K562 (cell line): ENCODE data around the gene UNC45A. TPM values are rescaled to one million over a fixed set of nuclear protein-coding genes. Genes with fewer than 3 reads are reported as not detected.
A peak's percentile ranks its signal among the peaks of the same experiment; 100 is the strongest.

Experiments
- ARID1B ChIP-seq: fragments of 450-650 bp; IDR thresholded peaks from 2 replicates; pipeline ENCODE4 v1.6.1; 2016; ENCODE audit warnings: antibody characterized with exemption, mild to moderate bottlenecking, inconsistent platforms
- ARNT ChIP-seq, 2 experiments: fragments of 450-650 bp; IDR thresholded peaks; 2 replicates each; pipeline ENCODE4 v1.6.1; 2016; ENCODE audit warnings: mild to moderate bottlenecking in 1 of 2
- BCOR ChIP-seq: fragments of 450-650 bp; IDR thresholded peaks from 2 replicates; pipeline ENCODE4 v1.6.1; 2016
- CBFA2T2 ChIP-seq: fragments of 450-650 bp; conservative IDR thresholded peaks from 2 replicates; pipeline ENCODE4 v1.6.1; 2017; ENCODE audit warnings: mild to moderate bottlenecking
- CSDE1 ChIP-seq, 2 experiments: fragments of 450-650 bp; IDR thresholded peaks; 2 replicates each; pipeline ENCODE4 v1.6.1; 2016; ENCODE audit warnings: mild to moderate bottlenecking in 1 of 2
- EGR1 ChIP-seq: fragments of 450-650 bp; conservative IDR thresholded peaks from 2 replicates; pipeline ENCODE4 v1.6.1; 2017; ENCODE audit warnings: mild to moderate bottlenecking
- FOXK2 ChIP-seq, 2 experiments: fragments of 450-650 bp; IDR thresholded peaks in 1 of 2; conservative IDR thresholded peaks in 1 of 2; 2 replicates each; pipeline ENCODE4 v1.6.1; 2016; ENCODE audit warnings: low read depth in 2 of 2, mild to moderate bottlenecking in 1 of 2
- GATAD2A ChIP-seq: fragments of 450-650 bp; IDR thresholded peaks from 2 replicates; pipeline ENCODE4 v1.6.1; 2017
- HNRNPK ChIP-seq: fragments of 200-400 bp; formaldehyde crosslinking; IDR thresholded peaks from one replicate; pipeline ENCODE4 v1.6.1; 2018; ENCODE audit warnings: mild to moderate bottlenecking, low read depth, low read length; ENCODE audit not compliant: poor library complexity, severe bottlenecking
- PYGO2 ChIP-seq: fragments of 450-650 bp; IDR thresholded peaks from 2 replicates; pipeline ENCODE4 v1.6.1; 2016; ENCODE audit warnings: mild to moderate bottlenecking, missing genetic modification characterization, moderate library complexity, missing compliant biosample characterization
- RCOR1 ChIP-seq, 2 experiments: IDR thresholded peaks; 2 replicates each; pipeline ENCODE4 v1.6.1; 2012; ENCODE audit warnings: low read depth in 2 of 2, low read length in 2 of 2, borderline replicate concordance in 1 of 2, improper control_type of control experiment in 1 of 2
- SIN3A ChIP-seq, 2 experiments: fragments of 150-350 bp in 1 of 2; IDR thresholded peaks; 2 replicates each; pipeline ENCODE4 v1.6.1; 2011 to 2016; ENCODE audit warnings: borderline replicate concordance in 2 of 2, low read depth in 2 of 2, low read length in 2 of 2, mild to moderate bottlenecking in 2 of 2, moderate library complexity in 2 of 2; ENCODE audit not compliant: control insufficient read depth in 1 of 2
- SNRNP70 ChIP-seq: fragments of 200-400 bp; formaldehyde crosslinking; optimal IDR thresholded peaks from 2 replicates; pipeline ENCODE3; 2017; ENCODE audit warnings: low read depth, low read length
- TARDBP ChIP-seq: fragments of 450-650 bp; IDR thresholded peaks from 2 replicates; pipeline ENCODE4 v1.6.1; 2016
- TRIM24 ChIP-seq, 2 experiments: fragments of 450-650 bp; IDR thresholded peaks; 2 replicates each; pipeline ENCODE4 v1.6.1; 2016
- ZNF134 ChIP-seq: fragments of 250-450 bp; sonication (Bioruptor Pico); conservative IDR thresholded peaks from 2 replicates; pipeline ENCODE4 v1.4.0; 2020
- polyA plus RNA-seq, 8 experiments: library from polyadenylated mRNA; depleted of rRNA in 4 of 8; stranded (reverse) in 5 of 8; unstranded in 3 of 8; fragments of >200 nt; fragmentation: Nextera tagmentation in 2 of 8; fragmentation: Illumina TruSeq in 1 of 8; extraction: Ambion mirVana in 2 of 8; extraction: Trizol in 1 of 8; gene quantifications; 2 replicates each; pipeline versions ENCODE4 v1.2.1 to v1.2.3, GENCODE V29; 2011 to 2014; ENCODE audit warnings: inconsistent platforms in 1 of 8, missing spikeins in 1 of 8
- total RNA-seq, 7 experiments: library from RNA; depleted of rRNA in 6 of 7; stranded (reverse); fragments of >200 nt in 6 of 7; fragmentation: Illumina TruSeq in 2 of 7; extraction: Trizol in 2 of 7; gene quantifications; 2 replicates each; pipeline versions ENCODE4 v1.2.1 to v1.2.3, GENCODE V29; 2011 to 2021; ENCODE audit warnings: low replicate concordance in 1 of 7
- TF ChIP-seq, protein P1 (sequence below): fragments of 250-450 bp; sonication (Bioruptor Pico); IDR thresholded peaks from 2 replicates; pipeline ENCODE4 v1.9.0; 2021; ENCODE audit warnings: mild to moderate bottlenecking, inconsistent platforms
- TF ChIP-seq, protein P2 (sequence below): sonication (generic); formaldehyde crosslinking; IDR thresholded peaks from 2 replicates; pipeline ENCODE4 v1.9.0; 2022; ENCODE audit warnings: mild to moderate bottlenecking, missing genetic modification reagents
- TF ChIP-seq, protein P3 (sequence below): fragments of 200-800 bp; sonication (Bioruptor generic); IDR thresholded peaks from 2 replicates; pipeline ENCODE4 v1.6.1; 2017; ENCODE audit warnings: missing genetic modification characterization, missing compliant biosample characterization

Gene UNC45A
- total and polyA plus RNA-seq, 9 of the 15 experiments (the other 6 are each of a cell fraction or from before 2014, with no cell fraction given), result 22.4 to 79.3 (median 43.7) TPM

DNA sequence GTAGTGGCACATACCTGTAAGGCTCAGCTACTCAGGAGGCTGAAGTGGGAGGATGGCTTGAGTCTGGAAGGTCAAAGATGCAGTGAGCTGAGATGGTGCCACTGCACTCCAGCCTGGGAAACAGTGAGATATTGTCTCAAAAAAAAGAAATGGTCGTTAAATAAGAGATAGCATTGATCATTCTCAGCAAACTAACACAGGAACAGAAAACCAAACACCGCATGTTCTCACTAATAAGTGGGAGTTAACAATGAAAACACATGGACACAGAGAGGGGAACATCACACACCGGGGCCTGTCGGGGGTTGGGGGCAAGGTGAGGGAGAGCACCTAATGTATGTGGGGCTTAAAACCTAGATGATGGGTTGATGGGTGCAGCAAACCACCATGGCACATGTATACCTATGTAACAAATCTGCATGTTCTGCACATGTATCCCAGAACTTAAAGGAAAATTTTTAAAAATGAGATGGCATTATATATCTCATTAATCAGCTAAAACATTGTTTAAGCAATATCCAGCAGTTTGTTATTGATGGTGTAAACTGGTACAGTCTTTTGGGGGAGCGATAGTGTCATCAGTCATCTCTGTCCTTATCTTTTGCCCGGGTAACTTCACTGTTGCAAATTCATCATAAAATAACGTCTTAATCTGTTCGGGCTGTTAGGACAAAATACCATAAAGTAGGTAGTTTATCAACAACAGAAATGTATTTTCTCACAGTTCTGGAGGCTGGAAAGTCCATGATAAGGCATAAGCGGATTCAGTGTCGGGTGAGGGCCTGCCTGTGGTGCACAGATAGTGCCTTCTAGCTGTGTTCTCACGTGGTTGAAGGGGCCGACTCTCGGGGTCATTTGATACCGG lies 33.7 kb upstream of the UNC45A start (continued):
- TF ChIP-seq, protein P1, sequence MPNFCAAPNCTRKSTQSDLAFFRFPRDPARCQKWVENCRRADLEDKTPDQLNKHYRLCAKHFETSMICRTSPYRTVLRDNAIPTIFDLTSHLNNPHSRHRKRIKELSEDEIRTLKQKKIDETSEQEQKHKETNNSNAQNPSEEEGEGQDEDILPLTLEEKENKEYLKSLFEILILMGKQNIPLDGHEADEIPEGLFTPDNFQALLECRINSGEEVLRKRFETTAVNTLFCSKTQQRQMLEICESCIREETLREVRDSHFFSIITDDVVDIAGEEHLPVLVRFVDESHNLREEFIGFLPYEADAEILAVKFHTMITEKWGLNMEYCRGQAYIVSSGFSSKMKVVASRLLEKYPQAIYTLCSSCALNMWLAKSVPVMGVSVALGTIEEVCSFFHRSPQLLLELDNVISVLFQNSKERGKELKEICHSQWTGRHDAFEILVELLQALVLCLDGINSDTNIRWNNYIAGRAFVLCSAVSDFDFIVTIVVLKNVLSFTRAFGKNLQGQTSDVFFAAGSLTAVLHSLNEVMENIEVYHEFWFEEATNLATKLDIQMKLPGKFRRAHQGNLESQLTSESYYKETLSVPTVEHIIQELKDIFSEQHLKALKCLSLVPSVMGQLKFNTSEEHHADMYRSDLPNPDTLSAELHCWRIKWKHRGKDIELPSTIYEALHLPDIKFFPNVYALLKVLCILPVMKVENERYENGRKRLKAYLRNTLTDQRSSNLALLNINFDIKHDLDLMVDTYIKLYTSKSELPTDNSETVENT (CRISPR knock-in tag), result no peak
- TF ChIP-seq, protein P2, sequence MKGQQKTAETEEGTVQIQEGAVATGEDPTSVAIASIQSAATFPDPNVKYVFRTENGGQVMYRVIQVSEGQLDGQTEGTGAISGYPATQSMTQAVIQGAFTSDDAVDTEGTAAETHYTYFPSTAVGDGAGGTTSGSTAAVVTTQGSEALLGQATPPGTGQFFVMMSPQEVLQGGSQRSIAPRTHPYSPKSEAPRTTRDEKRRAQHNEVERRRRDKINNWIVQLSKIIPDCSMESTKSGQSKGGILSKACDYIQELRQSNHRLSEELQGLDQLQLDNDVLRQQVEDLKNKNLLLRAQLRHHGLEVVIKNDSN, result peak; percentile 76
- peak; percentile 95 for TF ChIP-seq TARDBP
- 0 out of 2 replicates have a peak, but pooled peaks have one; percentile 12 for TF ChIP-seq EGR1
- TF ChIP-seq CBFA2T2, result peak; percentile 100
- TF ChIP-seq HNRNPK, result no peak
- peak; percentile 87 for TF ChIP-seq PYGO2
- TF ChIP-seq, protein P3, sequence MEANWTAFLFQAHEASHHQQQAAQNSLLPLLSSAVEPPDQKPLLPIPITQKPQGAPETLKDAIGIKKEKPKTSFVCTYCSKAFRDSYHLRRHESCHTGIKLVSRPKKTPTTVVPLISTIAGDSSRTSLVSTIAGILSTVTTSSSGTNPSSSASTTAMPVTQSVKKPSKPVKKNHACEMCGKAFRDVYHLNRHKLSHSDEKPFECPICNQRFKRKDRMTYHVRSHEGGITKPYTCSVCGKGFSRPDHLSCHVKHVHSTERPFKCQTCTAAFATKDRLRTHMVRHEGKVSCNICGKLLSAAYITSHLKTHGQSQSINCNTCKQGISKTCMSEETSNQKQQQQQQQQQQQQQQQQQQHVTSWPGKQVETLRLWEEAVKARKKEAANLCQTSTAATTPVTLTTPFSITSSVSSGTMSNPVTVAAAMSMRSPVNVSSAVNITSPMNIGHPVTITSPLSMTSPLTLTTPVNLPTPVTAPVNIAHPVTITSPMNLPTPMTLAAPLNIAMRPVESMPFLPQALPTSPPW (CRISPR knock-in tag), result peak; percentile 62
- peak; percentile 98 for TF ChIP-seq BCOR
- TF ChIP-seq ARNT (IDR thresholded peaks at IDR 0.05), result peak; percentile 98 to 99
- TF ChIP-seq SNRNP70, result no peak
- peak; percentile 28; the same call in 1 of the 2 replicates for TF ChIP-seq GATAD2A
- no peak for TF ChIP-seq SIN3A (IDR thresholded peaks at IDR 0.05; ENCODE audit: borderline replicate concordance in 2 of 2, control insufficient read depth in 1 of 2, low read depth in 2 of 2, low read length in 2 of 2)
- TF ChIP-seq ARID1B, result peak; percentile 100
- TF ChIP-seq ZNF134 (CRISPR knock-in tag), result peak; percentile 69
- TF ChIP-seq RCOR1 (IDR thresholded peaks at IDR 0.05; ENCODE audit: borderline replicate concordance in 1 of 2, low read depth in 2 of 2, low read length in 2 of 2), result peak; percentile 76 to 96; a peak in 3 of 4 replicates
- TF ChIP-seq CSDE1 (IDR thresholded peaks at IDR 0.05), result no peak
- peak; percentile 88 to 93 for TF ChIP-seq FOXK2 (conservative IDR thresholded peaks at IDR 0.05 in 1 of 2, IDR thresholded peaks at IDR 0.05 in 1 of 2; ENCODE audit: low read depth in 2 of 2)
- TF ChIP-seq TRIM24 (IDR thresholded peaks at IDR 0.05), result peak; percentile 97 to 98
